LNCAP (cell line): ENCODE measurements around the gene DCBLD2.

Experiments
- CTCF ChIP-seq: fragments of 450-650 bp; IDR thresholded peaks from 2 replicates; pipeline ENCODE4 v1.5.1; 2017; ENCODE audit warnings: mild to moderate bottlenecking

The DCBLD2 gene

DNA sequence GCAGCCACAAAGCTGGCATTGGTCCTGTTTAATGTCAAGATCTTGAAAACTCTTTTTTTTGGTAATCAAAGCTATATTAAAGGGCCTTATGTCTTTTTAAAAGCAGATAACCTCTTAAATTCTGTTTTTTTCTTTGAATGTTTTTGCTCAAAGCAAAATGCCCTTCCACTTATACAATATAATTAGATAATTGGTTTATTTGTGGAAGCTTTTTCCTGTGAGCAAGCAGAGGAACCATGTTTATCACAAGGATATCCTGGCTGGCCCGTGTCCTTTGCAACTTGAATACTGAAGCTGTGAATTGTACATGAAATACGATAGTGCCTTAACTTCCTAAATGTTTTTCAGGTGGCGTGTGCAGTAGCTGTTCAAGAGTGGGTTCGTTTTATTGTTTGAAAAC, 135.8 kb downstream of the DCBLD2 start:
- no peak for TF ChIP-seq CTCF

DNA sequence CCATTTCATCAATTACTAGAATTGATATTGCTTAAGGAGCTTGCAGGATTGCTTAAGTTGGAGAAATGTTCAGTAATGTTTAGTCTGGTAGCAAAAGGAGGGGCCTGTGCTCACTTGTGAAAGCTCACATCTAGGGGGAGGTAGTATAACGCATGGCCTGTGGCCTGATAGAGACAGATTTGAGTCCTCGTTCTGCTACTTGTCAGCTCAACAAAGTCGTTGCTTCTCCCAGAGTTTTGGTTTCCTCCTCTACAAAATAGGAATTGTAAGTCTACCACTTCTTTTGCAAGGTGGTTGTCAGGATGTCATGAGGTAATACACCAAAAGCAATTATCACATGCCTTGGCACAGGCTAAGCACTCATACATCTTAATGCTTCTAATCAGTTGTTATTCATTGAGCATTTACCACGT, 137.0 kb downstream of the DCBLD2 start:
- TF ChIP-seq CTCF = no peak

GRCh38 chr3:98763819-98764418, 137.6 kb downstream of the DCBLD2 start:
- no peak for TF ChIP-seq CTCF

- no peak for TF ChIP-seq CTCF
Measured at GRCh38 chr3:98763076-98763475, 138.4 kb downstream of the DCBLD2 start, which contains the start of gene ST3GAL6. Gene ST3GAL6, plus strand, starts transcription at chr3:98763340. Its CDS starts 5,101 bp downstream, at chr3:98768441.

GRCh38 chr3:98761643-98762229, 139.8 kb downstream of the DCBLD2 start:
- TF ChIP-seq CTCF = no peak

DNA sequence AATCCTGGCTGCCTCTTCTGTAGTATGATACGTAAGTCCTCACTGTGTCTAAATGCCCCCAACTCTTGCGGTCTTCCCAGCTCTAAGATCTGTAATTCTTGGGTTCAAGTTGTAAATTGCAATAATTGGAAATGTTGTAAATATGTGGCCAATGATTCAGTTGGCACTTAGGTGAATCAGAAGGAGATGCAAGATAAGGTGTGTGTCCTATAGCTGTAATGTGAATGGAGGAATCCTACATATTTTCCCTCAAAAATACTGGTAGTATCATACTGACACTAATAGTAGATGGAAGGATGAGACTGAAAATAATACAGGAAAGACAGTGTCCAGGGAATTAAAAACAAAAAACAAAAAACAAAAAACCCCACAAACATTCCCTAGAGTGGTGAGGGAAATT, 141.9 kb downstream of the DCBLD2 start:
- TF ChIP-seq CTCF = no peak

GRCh38 chr3:98755601-98756000, 145.9 kb downstream of the DCBLD2 start:
- no peak for TF ChIP-seq CTCF
